Measurements from ENCODE around the gene CYP27A1. TPM values are rescaled to one million over a fixed set of nuclear protein-coding genes. Genes with fewer than 3 reads are reported as not detected.
A peak's percentile ranks its signal among the peaks of the same experiment; 100 is the strongest.

The CYP27A1 gene
- total RNA-seq, 1 experiment from 2014 or later: 0.07 TPM

DNA sequence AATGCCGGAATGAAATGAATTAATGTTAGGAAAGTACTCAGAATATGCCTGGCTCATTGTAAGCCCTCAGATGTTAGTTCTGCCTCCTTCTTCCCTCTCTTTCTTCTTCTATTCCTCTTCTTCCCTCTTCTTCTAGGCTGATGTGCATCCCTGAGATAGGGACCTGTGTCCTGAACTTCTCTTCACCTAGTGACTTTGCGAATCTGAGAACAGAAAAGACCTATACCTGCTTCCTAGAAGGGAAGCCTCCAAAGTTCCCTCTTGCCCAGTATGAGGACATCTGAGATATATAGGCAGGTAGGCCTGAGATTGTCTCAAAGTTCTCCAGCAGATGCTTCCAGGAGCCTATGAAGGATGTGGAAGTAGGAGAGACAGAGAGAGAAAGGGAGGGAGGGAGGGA, 8.1 kb upstream of the CYP27A1 start:
- no peak for DNase-seq (ENCODE audit: low spot score)

DNA sequence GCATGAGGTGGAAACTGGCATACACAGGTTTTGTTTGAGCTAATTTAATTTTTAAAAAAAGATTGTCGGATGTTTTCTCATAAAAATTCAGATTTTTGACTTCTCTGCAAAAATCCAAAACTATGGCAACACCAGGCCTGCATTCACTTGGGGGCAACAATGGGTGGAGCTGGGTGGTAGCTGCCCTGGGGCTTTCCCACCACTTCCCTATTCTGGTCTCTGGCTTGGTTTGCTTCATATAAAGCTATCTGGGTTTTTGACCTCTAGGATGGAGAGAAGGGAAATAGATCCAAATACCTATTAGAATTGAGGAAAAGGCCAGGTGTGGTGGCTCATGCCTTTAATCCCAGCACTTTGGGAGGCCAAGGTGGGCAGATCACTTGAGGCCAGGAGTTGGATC, 5.5 kb upstream of the CYP27A1 start:
- DNase-seq (ENCODE audit: low spot score): no peak

DNA sequence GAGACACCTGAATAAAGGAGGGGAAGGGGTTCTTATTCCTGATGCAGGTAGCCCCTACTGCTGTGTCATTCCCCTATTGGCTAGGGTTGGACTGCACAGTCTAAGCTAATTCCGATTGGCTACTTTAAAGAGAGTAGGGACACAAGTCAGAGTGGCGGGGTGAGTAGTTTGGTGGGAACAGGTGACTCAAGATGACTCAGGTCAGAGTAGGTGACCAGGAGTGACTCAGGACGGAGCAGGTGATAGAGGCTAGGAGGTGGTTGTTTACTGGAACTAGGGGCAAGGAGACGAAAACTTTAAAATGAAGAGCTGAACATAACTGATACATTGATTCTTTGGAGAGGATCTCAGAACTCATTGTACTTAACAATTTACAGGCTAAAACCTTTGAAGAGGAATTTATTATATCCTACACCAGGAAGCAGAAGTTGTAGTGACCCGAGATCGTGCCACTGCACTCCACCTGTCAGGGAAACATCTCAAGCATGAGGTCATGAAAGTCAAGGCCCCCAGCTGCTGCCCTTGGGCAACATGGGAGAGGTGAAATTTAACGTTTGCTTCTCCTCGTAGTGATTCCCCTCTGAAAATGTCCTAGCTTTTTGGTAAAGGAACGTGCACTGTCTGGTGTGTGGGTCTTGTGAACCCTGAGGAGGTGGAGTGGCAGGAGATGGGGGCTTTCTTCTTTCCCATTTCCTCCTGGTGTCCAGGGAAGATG, 4.5 kb upstream of the CYP27A1 start:
- DNase-seq (ENCODE audit: low spot score): no peak

DNA sequence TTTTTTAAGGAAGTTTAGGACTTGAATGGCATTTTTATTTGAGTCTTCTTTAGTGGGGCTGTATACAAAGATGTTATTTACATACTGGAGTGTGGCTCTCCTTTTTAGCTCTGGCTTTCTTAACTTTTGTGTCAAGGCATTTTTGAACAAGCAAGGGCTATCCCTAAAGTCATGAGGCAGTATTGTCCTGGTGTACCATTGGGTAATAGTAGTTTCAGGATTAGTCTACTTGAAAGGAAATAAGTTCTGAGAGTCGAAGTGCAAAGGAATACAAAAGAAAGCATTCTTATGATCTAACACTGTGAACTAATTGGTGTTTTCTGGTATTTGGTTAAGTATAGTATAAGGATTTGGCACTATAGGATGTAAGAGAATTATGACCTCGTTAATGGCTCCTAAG, 1.9 kb upstream of the CYP27A1 start:
- DNase-seq (ENCODE audit: low spot score): no peak

GRCh38 chr2:218780851-218781690, 876 bp upstream of the CYP27A1 start:
- no peak for DNase-seq (ENCODE audit: low spot score)

GRCh38 chr2:218782528-218782844, 539 bp downstream of the CYP27A1 start:
- no peak for DNase-seq (ENCODE audit: low spot score)

GRCh38 chr2:218783688-218784087, 1.7 kb downstream of the CYP27A1 start:
- no peak for DNase-seq (ENCODE audit: low spot score)

DNA sequence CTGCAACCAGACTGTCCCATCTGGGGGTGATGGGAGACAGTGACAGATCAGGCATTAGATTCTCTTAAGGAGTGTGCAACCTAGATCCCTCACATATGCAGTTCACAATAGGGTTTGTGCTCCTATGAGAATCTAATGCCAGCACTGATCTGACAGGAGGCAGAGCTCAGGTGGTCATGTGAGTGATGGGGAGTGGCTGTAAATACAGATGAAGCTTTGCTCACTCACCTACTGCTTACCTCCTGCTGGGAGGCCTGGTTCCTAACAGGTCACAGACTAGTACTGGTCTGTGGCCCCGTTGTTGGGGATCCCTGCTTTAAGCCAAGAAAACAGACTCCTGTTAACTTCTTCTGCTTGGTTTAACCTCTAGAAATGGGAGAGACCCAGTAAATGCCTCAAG, 3.2 kb downstream of the CYP27A1 start:
- DNase-seq (ENCODE audit: low spot score): no peak

- DNase-seq (ENCODE audit: low spot score): no peak
Observed at GRCh38 chr2:218786133-218786532, 4.2 kb downstream of the CYP27A1 start.

DNA sequence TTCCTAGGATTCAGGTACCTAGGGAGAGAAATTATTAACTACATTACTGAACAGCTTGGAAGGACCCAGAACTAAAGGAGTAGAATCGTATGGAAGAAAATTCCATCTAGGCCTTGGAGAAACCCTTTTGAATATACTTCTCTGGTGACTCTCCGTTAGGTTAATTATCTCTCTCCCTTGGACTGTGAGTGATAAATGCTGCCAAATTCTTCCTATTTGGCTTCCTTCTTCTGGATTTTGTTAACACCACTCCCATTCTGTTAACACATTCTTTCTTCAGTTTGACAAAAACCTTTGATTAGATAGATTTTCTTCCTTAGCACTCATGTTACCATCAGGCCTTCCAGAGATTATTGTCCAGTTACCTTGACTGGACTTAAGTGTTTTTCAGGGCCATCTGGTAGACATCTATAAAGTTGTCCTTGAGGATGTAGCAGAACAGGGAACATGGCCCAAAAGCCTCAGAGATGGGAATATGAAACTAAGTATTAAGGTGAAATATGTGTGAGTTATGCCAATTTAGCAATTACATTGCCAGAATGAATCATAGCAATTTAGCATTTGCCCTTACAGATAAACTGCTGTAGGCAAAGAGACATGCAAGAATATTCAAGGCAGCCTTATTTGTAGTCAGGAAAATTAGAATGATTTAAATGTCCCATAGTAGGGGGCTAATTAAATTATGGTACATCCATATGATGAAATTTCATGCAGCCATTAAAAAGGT, 6.7 kb downstream of the CYP27A1 start:
- no peak for DNase-seq (ENCODE audit: low spot score)

- no peak for DNase-seq (ENCODE audit: low spot score)
Observed at GRCh38 chr2:218792433-218792832, 10.5 kb downstream of the CYP27A1 start.

DNA sequence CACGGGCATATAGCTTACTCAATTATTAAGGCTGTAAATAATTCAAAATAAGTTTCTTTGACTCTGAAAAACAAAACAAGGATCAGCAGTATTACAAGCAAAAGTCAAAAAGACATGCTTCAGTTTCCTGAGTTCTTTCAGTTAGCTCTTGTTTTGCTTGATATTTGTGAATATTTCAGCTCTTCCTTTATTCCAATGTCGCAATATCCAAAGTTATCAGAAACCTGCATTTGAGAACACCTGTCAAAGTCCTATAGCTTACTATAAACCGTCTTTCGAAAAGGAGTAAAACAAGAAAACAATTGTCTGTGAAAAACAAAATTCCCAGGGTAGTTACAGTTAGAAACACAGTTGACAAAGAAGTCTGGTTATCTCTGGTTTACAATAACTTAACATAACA, 14.7 kb downstream of the CYP27A1 start:
- no peak for DNase-seq (ENCODE audit: low spot score)

DNA sequence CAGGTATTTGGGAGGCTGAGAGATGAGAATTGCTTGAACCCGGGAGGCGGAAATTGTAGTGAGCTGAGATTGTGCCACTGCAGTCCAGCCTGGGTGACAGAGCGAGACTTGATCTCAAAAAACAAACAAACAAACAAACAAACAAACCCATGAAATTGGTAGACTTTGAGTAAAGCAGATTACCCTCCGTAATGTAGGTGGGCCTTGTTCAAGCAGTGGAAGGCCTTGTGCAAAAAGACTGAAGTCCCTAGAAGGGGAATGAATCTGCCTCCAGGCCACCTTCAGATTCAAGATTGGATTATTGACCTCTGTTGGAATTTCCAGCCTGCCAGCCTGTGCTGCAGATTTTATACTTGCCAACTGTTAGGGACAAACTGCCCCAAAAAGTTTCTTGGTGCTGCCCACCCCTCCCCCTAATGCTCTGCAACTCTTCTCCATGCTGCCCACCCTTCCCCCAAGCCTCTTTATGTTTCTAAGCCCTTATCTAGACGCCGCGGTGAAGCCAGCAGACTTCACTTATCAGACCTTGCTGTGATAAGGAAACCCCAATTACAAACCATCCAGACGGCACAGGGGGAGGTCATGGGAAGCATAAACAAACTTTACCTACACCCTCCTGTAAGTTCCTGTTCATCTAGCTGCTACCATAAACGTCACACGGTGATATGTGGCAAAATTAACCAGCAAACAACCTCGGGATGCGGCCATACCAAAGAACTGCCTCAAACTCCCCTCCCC, 17.0 kb downstream of the CYP27A1 start:
- DNase-seq (ENCODE audit: low spot score): peak; percentile 21

DNA sequence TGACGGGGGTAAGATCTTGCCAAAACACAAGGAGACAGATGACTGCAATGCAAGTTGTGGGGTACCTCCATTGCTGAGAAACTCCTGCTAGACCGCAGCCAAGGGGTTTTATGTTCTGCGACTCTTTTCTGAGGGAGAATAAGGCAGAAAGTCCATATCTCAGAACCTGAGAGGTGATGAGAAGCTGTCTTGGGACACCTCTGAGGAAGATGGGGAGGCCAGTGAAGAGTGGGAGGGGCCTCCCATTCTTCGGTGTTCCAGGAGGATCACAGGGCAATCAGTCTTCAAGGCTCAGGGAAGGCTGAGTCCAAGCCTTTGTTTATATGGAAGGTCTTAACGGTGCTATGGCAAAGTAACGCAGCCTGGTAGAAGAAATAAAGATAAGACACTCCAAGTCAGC, 18.0 kb downstream of the CYP27A1 start:
- DNase-seq (ENCODE audit: low spot score): no peak

GRCh38 chr2:218802386-218802994, 20.5 kb downstream of the CYP27A1 start:
- DNase-seq (ENCODE audit: low spot score): no peak

DNA sequence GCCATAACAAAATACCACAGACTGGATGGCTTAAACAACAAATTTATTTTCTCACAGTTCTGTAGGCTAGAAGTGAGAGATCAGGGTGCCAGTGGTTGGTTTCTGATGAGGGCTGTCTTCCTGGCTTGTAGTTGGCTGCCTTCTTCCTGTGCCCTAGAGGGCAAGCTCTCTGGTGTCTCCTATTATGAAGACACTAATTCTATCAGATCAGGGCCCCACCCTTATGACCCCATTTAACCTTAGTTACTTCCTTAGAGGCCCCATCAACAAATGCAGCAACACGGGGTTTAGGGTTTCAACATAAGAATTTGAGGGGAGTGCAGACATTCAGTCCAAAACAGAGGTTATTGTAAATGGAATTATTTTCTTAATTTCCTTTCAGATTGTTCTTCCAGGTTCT, 22.9 kb downstream of the CYP27A1 start:
- no peak for DNase-seq (ENCODE audit: low spot score)

DNA sequence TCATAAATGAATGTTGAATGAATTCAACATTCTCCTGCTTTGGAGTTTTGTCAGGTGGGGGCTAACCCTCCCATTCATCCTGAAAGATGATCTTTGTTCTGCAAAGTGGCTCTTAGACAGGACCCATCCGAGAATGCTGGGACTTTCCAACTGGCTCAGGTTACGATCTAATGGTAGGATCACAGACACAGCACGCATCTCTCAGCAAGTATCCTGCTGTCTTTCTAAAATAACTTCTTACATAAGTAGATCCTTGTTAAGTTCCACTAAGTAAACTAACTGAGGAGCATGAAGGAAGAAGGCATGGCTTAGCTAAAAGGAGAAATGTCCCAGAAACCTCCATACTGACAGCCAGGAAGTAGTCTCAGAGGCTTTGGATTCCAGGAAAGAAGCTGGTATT, 23.7 kb downstream of the CYP27A1 start:
- peak; percentile 26 for DNase-seq (ENCODE audit: low spot score)

DNA sequence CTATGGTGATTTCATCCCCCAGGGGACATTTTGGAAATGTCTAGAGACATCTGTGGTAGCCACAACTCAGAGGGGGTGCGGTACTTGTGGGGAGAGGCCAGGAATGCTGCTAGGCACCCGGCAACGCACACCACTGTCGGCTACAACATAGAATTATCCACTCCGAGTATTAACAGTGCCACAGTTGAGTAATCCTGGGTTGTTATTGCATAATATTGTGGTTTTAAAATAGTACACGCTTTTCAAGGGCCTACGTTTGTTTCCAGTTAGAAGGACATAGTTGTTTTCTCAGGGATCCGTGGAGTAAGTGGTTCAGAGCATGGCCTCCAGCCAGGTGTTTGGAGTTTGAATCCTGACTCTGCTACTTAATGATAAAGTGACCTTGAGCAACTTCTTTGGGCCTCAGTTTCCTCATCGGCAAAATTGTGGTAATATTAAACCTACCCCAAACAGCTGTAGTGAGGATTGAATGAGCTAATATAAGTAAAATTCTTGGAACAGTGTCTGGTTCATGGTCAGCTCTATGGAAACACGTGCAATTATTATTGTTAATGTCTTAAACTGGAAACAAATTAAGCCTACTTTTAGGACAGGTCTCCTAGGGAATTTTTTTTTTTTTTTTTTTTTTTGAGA, 24.5 kb downstream of the CYP27A1 start:
- DNase-seq (ENCODE audit: low spot score): peak; percentile 95

DNA sequence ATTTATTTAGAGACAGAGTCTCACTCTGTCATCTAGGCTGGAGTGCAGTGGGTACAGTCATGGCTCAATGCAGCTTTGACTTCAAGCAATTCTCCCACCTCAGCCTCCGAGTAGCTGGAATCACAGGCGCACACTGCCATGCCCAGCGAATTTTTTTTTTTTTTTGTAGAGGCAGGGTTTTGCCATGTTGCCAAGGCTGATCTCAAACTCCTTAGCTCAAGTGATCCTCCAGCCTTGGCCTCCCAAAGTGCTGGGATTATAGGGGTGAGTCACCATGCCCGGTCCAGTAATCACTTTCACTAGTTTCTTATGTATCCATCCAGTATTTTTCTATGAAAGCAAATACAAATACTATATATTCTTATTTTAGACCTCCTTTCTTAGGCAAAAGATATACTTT, 25.7 kb downstream of the CYP27A1 start:
- peak; percentile 21 for DNase-seq (ENCODE audit: low spot score)

GRCh38 chr2:218809515-218809914, 27.6 kb downstream of the CYP27A1 start:
- DNase-seq (ENCODE audit: low spot score): no peak

DNA sequence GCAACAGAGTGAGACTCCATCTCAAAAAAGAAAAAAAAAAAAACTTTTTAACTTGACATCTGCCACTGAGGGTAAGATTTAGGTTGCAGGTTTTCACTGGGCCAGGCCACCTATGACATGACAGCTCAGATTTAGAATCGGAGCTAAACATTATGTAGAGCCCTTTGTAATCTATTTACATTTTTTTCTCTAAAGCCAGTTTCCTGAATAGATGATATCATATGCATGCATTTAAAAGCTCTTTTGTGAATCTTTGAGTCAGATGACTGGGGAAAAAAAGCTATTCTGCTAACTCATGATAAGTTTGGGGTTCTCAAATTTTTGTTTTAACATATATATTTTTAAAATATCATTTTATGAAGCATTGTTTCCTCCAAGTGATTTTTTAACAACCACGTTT, 28.3 kb downstream of the CYP27A1 start:
- no peak for DNase-seq (ENCODE audit: low spot score)
